Brain microvascular endothelial cell (primary cell): ENCODE results near the gene IVNS1ABP.

Source experiments
- DNase-seq: peaks from one replicate; pipeline ENCODE4 v3.0.0-alpha.2; 2020
- H3K27ac ChIP-seq: fragments of 250-450 bp; sonication (Bioruptor Pico); 2 replicates; pipeline ENCODE4 v1.5.1; 2020; ENCODE audit warnings: mild to moderate bottlenecking, moderate library complexity
- H3K27me3 ChIP-seq: fragments of 250-450 bp; sonication (Bioruptor Pico); replicated peaks from 2 replicates; pipeline ENCODE4 v1.5.1; 2020; ENCODE audit warnings: mild to moderate bottlenecking
- H3K36me3 ChIP-seq: fragments of 250-450 bp; sonication (Bioruptor Pico); replicated peaks from 2 replicates; pipeline ENCODE4 v1.5.1; 2020; ENCODE audit warnings: mild to moderate bottlenecking
- H3K4me3 ChIP-seq: 2 replicates; pipeline ENCODE4 v1.5.1; 2011; ENCODE audit warnings: low read depth, mild to moderate bottlenecking, control low read depth, low read length, moderate library complexity
- CTCF ChIP-seq: IDR thresholded peaks from 2 replicates; pipeline ENCODE4 v1.5.1; 2011; ENCODE audit warnings: low read depth, mild to moderate bottlenecking, moderate library complexity, low read length, control low read depth, inconsistent platforms; ENCODE audit errors: missing control alignments
- in situ Hi-C: cut with HindIII; loops from 2 replicates; pipeline ENCODE4 v1.10.0; 2017; ENCODE audit warnings: low sequenced_read_pairs, low pct_ligation_motif_present

IVNS1ABP gene

DNA sequence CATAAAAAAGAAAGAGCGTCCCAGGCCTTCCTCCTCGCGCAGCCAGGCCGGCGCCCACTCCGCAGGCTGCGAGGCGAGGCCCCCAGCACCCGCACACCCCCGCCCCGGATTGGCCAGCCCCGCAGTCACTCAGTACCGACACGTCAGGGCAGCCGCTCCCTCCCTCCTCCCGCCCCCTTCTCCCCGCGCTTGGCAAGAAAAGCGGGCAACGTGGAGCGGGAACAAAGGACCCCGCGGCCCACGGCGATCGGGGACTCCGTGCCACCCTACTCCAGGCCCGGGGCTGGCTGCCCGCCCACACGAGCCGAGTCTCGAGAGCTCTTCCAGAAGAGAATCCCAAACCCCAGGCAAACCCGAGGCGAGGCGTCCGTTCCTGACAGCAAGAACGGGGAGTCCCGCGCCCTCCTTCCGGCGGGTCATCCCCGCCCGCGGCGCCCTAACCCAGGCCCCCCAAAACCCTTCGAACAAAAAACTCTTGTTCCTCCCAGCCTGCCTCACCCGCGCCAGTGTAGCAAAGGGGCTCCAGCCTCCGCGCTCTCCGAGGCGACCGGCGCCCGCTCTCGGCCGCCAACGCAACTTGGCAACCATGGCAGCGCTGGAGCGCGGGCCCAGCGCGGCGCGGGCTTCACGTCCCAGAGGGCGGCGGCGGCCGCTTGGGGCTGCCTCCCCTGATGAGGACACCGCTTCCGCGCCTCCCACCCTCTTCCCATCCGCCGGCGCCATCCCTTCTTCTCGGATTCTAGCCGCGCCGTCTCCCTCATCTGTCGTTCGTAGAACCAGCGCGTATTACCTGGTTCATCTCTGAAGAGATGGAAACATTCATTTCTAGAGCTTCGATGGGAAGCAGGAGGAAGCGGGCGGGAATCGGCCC, 645 bp downstream of the IVNS1ABP start:
- Histone ChIP-seq H3K36me3 (peaks cover 3% of the 10 kb centered on the region), H3K27ac (peak overlapping the region; percentile 94), H3K4me3 (peak overlapping the region; percentile 90), H3K27me3 (no peaks in the 10 kb centered on the region)
- in situ Hi-C loops: no loop called here
- no peak for TF ChIP-seq CTCF
- DNase-seq: peak; percentile 90

DNA sequence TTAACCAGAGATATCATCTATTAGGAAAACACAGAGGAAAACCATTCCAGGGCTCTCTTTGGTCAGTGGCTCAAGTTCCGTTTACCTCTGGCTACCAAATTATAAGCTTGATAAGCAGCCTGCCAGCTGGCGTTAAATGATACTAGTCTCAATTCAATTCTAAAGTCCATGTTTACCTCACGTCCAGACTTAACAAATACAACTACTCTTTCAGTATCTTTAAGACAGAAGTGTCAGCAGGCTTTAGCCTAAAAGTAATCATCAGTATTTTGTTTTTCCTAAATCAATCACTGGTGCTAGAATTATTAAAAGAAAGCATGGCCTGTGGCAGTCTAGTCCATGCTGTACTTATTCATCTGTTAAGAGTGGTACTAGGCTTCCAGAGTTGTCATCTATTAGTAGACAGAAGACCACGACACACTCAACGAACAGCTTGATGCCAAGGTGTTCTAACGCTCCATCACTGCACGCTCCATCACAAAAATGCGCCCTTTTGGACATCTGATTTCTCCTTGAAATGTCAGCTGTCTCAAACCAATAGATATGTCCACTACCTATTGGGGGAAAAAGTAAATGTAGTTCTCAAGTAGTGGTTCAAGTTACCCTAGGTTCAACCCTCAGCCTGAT, 1.5 kb downstream of the IVNS1ABP start:
- Histone ChIP-seq H3K27ac (peak overlapping the region; percentile 94), H3K27me3 (no peaks in the 10 kb centered on the region), H3K4me3 (peak overlapping the region; percentile 90), H3K36me3 (peaks cover 9% of the 10 kb centered on the region)
- in situ Hi-C loops: no loop called here
- no peak for TF ChIP-seq CTCF
- no peak for DNase-seq

- TF ChIP-seq CTCF: no peak
- Histone ChIP-seq H3K27me3 (no peaks in the 10 kb centered on the region), H3K27ac (no peak overlapping the region), H3K4me3 (peak overlapping the region; percentile 90), H3K36me3 (peaks cover 17% of the 10 kb centered on the region)
- DNase-seq: no peak
- in situ Hi-C loops: no loop called here
Measured at GRCh38 chr1:185314411-185314810, 2.6 kb downstream of the IVNS1ABP start.

DNA sequence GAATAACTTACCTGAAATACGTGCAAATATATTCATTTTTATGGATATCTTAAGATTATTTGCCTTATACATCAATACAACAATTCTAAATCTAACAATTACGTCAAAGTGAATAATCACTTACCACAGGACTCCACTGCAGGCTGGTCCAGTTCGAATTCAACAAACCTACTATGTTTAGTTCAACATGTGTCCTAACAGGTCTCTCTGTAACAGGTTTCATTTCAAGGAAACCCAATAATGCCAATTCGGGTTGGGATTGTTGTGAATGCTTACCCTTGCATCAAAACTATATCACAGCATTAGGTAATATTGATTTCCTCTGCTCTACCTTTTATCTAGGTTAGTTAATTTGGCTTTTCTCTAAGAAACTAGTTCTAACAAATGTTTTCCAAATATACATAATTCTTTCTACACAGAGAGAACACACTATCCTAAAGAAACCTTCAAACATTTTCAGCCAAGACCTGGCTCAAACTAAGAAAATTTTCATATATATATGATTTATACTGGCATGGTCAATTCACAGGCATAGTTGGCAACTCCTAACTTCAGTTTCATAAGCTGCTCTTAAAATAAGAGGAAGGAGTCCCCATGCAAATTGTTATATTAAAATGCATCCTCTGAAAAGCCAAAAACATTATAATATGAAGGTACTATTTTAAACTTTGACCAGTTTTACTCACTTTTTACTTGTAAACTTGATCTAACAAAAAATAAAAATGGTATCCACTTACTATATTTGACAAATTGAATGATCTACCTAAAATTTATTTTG, 4.5 kb downstream of the IVNS1ABP start:
- H3K4me3 ChIP-seq: no peak overlapping the region
- DNase-seq: no peak
- H3K36me3 ChIP-seq: peaks cover 33% of the 10 kb centered on the region
- in situ Hi-C loops: no loop called here
- no peak for TF ChIP-seq CTCF
- no peaks in the 10 kb centered on the region for H3K27me3 ChIP-seq
- H3K27ac ChIP-seq: no peak overlapping the region

GRCh38 chr1:185311589-185312225, 5.3 kb downstream of the IVNS1ABP start:
- Histone ChIP-seq H3K36me3 (peaks cover 40% of the 10 kb centered on the region), H3K27ac (no peak overlapping the region), H3K4me3 (no peak overlapping the region), H3K27me3 (no peaks in the 10 kb centered on the region)
- no peak for TF ChIP-seq CTCF
- DNase-seq: no peak
- in situ Hi-C loops: no loop called here
